OCI-LY3 (cell line): ENCODE measurements around the gene RTN4R.

Experiments used
- H2AFZ ChIP-seq: fragments of 200-600, 300-600 bp; shearing (Covaris generic); 2 replicates; pipeline ENCODE4 v1.6.0; 2014; ENCODE audit warnings: antibody characterized with exemption, low read depth, low read length
- H3K27ac ChIP-seq: fragments of 200-600, 300-600 bp; sonication (generic); 2 replicates; pipeline ENCODE4 v1.5.1; 2014; ENCODE audit warnings: mild to moderate bottlenecking, low read length, moderate library complexity, mixed read lengths
- H3K27me3 ChIP-seq: fragments of 200-600, 300-600 bp; sonication (generic); 2 replicates; pipeline ENCODE4 v1.6.1; 2014; ENCODE audit warnings: low read depth, low read length, mixed read lengths
- H3K36me3 ChIP-seq: fragments of 200-600, 300-600 bp; sonication (generic); replicated peaks from 2 replicates; pipeline ENCODE3; 2014; ENCODE audit warnings: low read depth, low read length, mixed read lengths
- H3K4me1 ChIP-seq: fragments of 300-600, 200-600 bp; sonication (generic); 2 replicates; pipeline ENCODE4 v1.6.1; 2014; ENCODE audit warnings: low read length, mixed read lengths
- H3K4me2 ChIP-seq: fragments of 200-600, 300-600 bp; sonication (generic); 2 replicates; pipeline ENCODE4 v1.6.1; 2014; ENCODE audit warnings: low read length, mixed read lengths
- H3K4me3 ChIP-seq: fragments of 300-600, 200-600 bp; sonication (generic); 2 replicates; pipeline ENCODE4 v1.5.1; 2014; ENCODE audit warnings: antibody characterized with exemption, mild to moderate bottlenecking, low read length, moderate library complexity
- H3K79me2 ChIP-seq: fragments of 300-600, 200-600 bp; shearing (Covaris generic); 2 replicates; pipeline ENCODE4 v1.6.1; 2014; ENCODE audit warnings: mild to moderate bottlenecking, low read length, mixed read lengths
- H3K9ac ChIP-seq: fragments of 300-600, 200-600 bp; shearing (Covaris generic); 2 replicates; pipeline ENCODE4 v1.6.0; 2014; ENCODE audit warnings: mild to moderate bottlenecking, low read length, moderate library complexity
- H3K9me3 ChIP-seq: fragments of 200-600, 300-600 bp; shearing (Covaris generic); 2 replicates; pipeline ENCODE4 v1.6.1; 2014; ENCODE audit warnings: low read length, mixed read lengths; ENCODE audit not compliant: insufficient read depth
- H4K20me1 ChIP-seq: fragments of 200-600, 300-600 bp; sonication (generic); 2 replicates; pipeline ENCODE4 v1.6.1; 2016; ENCODE audit warnings: low read length, mixed read lengths; ENCODE audit not compliant: insufficient read depth
- CTCF ChIP-seq: fragments of 200-600, 300-600 bp; sonication (generic); IDR thresholded peaks from 2 replicates; pipeline ENCODE4 v1.5.1; 2014; ENCODE audit warnings: antibody characterized with exemption, low read length, low read depth
- EZH2phosphoT487 ChIP-seq: fragments of 200-600 bp; shearing (Covaris generic); IDR thresholded peaks from 2 replicates; pipeline ENCODE4 v1.6.1; 2018; ENCODE audit warnings: antibody characterized with exemption, mixed run types, low read depth

The RTN4R gene

GRCh38 chr22:20198557-20199319, 69.4 kb downstream of the RTN4R start:
- no peak overlapping the region for H2AFZ ChIP-seq
- H4K20me1 ChIP-seq = no peaks in the 10 kb centered on the region
- H3K36me3 ChIP-seq = no peaks in the 10 kb centered on the region
- TF ChIP-seq EZH2phosphoT487 = no peak
- TF ChIP-seq CTCF = no peak
- H3K9me3 ChIP-seq = no peaks in the 10 kb centered on the region
- H3K4me3 ChIP-seq = no peak overlapping the region
- H3K9ac ChIP-seq = no peak overlapping the region
- H3K79me2 ChIP-seq = no peaks in the 10 kb centered on the region
- no peak overlapping the region for H3K4me2 ChIP-seq
- H3K27ac ChIP-seq = no peak overlapping the region
- H3K27me3 ChIP-seq = peaks cover 37% of the 10 kb centered on the region
- H3K4me1 ChIP-seq = peaks cover 3% of the 10 kb centered on the region; the same call in 1 of the 2 replicates

GRCh38 chr22:20197407-20198030, 70.6 kb downstream of the RTN4R start:
- Histone ChIP-seq H3K9me3 (no peaks in the 10 kb centered on the region), H3K79me2 (no peaks in the 10 kb centered on the region), H3K4me1 (peaks cover 3% of the 10 kb centered on the region; the same call in 1 of the 2 replicates), H3K4me3 (no peak overlapping the region), H2AFZ (no peak overlapping the region), H3K27me3 (peaks cover 34% of the 10 kb centered on the region), H4K20me1 (no peaks in the 10 kb centered on the region), H3K27ac (no peak overlapping the region), H3K4me2 (no peak overlapping the region), H3K9ac (no peak overlapping the region), H3K36me3 (no peaks in the 10 kb centered on the region)
- TF ChIP-seq CTCF (no peak), EZH2phosphoT487 (no peak)

- Histone ChIP-seq H3K9me3 (no peaks in the 10 kb centered on the region), H3K4me3 (no peak overlapping the region), H3K9ac (no peak overlapping the region), H3K4me1 (peaks cover 3% of the 10 kb centered on the region; the same call in 1 of the 2 replicates), H3K27ac (no peak overlapping the region), H3K79me2 (no peaks in the 10 kb centered on the region), H3K36me3 (no peaks in the 10 kb centered on the region), H4K20me1 (no peaks in the 10 kb centered on the region), H3K27me3 (peaks cover 25% of the 10 kb centered on the region), H2AFZ (no peak overlapping the region), H3K4me2 (no peak overlapping the region)
- TF ChIP-seq EZH2phosphoT487 (no peak), CTCF (no peak)
Observed at GRCh38 chr22:20196094-20196842, 71.8 kb downstream of the RTN4R start.
